Activated CD4-positive, alpha-beta T cell treated with anti-CD3 and anti-CD28 coated beads for 4 hours (primary cell): ENCODE results near the gene RYR3.

Experiments
- DNase-seq, 2 donors: peaks; one replicate each; pipeline ENCODE4 v3.0.0-alpha.2; 2020

RYR3 gene

DNA sequence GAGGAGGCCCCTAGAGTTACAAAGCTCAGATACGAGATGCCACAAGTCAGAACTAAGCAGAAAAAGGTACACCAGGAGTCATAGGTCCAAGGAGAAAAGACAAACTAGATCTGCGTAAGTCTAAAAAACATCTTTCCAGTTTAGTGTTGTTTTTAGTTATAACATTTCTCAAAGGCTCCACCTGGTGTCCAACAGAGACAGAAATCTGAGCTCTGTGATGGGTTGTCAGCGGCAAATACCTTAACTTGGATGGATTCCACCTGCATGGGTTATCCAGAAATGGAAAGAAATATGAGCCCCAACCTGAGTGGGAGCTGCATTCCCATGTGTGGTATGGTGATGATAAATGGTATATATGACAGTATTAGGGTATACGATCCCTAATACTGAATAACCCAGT lies 418.9 kb downstream of the RYR3 start:
- DNase-seq = no peak

DNA sequence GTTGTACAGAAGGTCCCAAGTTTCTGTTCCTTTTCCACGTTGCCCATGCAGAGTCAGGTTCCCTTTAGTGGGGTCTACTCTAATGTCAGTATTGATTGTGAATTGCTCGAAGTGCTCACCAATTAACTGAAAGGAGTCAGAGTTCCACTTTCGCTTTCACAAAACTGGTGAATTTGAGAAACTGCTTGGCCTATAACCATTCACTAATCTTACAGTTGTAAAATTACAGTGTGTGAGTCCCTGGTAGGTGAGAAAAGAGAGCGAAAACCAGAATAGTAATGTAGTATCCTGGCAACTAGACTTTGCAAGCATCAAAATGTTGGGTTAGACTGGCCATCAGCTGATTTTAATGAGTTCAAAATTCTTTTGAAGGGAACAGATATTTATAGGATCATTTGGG lies 420.0 kb downstream of the RYR3 start:
- no peak for DNase-seq

- no peak for DNase-seq
These were observed 424.4 kb downstream of the RYR3 start for GRCh38 chr15:33735143-33735542.

- no peak for DNase-seq
These were observed 425.0 kb downstream of the RYR3 start for GRCh38 chr15:33735637-33736247.

GRCh38 chr15:33737687-33738601 lies 427.2 kb downstream of the RYR3 start:
- peak; percentile 7 to 35 for DNase-seq

GRCh38 chr15:33738941-33739664 lies 428.3 kb downstream of the RYR3 start:
- DNase-seq = no peak

DNA sequence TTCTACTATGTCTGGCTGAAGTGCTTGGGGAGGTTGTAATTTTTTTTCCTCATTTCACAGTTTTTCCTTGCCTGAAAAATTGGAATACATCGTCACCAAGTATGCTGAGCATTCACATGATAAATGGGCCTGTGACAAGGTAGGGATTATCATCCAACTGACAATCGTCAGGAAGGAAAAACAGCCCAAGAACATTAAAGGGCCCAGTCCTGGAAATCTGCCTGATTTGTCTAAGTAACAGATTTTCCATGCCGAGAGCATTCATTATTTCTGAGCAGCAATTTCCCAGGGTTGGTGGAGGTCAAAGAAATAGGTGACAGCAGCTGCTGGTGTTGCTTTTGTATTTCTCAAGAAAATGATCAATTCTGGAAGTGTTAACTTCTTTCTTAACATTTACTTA lies 431.5 kb downstream of the RYR3 start:
- no peak for DNase-seq

- DNase-seq = no peak
These were observed 432.0 kb downstream of the RYR3 start for GRCh38 chr15:33742800-33743199.

DNA sequence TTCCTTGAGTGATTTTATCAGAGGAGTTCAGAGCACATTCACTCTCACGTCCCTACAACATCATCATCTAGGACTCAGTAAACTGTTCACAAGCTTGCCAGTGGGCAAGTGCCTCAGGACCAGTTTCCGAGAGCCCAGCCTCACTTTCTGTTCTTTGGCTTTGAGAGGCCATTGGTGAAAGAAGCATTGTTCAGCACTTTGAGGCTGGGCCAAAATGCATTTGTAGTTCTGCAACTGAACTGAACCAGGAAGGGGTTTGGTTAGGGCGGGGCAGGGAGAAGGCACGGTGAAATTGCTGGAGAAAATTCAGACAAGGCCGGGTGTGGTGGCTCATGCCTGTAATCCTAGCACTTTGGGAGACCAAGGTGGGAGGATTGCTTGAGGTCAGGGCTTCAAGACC lies 435.4 kb downstream of the RYR3 start:
- no peak for DNase-seq

DNA sequence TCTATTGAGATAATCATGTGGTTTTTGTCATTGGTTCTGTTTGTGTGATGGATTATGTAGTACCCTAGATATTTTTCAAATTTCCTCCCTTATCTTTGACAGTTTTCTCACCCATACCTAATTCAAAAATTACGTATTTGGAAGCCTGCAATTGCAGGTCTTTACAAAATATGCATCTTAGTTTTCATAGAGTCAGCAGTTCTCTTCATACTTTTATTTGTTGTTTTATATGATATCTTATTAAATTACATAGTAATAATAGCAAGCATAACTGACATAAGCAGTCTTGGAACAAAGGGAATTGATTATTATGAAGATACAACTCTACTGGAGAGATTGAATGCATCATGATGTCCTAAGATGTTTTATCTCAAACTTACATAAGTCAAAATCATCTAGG lies 442.2 kb downstream of the RYR3 start:
- no peak for DNase-seq

- DNase-seq = no peak
These were observed 443.5 kb downstream of the RYR3 start for GRCh38 chr15:33754242-33754641.

DNA sequence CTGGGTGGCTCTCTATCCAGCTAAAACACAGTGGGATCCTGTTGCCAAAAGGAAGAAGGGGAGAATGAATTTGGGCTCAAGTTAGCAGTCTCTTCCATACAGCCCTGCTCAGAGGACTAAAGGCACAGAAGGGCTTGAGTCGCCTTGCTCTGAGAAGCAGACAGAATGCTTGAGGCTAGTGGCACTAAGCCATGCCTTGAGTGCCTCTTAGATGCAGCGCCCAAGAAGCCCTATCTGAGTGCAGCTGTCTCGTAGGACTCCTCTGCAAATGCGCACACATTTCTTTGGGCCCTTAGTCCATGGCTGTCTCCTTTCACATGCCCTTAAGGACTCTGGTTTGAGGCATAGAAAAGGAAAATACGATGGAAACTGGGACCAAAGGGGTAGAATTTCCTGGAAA lies 446.2 kb downstream of the RYR3 start:
- DNase-seq = no peak

GRCh38 chr15:33757516-33758232 lies 446.9 kb downstream of the RYR3 start:
- DNase-seq = no peak

DNA sequence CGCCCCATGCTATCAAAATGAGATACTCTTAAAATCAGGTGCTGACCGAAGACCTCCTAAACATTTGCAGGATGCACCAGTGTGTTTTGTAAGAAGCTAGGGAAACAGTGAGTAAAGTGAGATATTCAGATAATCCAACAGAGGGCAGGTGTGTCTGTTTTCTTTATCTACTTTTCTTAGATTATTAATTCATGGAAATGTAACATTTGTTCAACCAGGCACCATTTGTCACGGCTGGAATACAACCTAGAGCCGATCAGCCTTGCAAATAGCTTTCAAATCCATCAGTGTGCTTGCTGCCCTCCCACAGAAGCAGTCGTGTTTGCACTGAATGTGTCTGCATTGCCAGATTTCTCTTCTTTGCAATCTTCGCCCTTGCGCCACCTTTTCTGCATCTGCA lies 455.6 kb downstream of the RYR3 start:
- no peak for DNase-seq

GRCh38 chr15:33768670-33769190 lies 458.0 kb downstream of the RYR3 start:
- no peak for DNase-seq

- no peak for DNase-seq
These were observed 463.2 kb downstream of the RYR3 start for GRCh38 chr15:33773969-33774368.

GRCh38 chr15:33778852-33779251 lies 468.1 kb downstream of the RYR3 start:
- no peak for DNase-seq

GRCh38 chr15:33780011-33780768 lies 469.4 kb downstream of the RYR3 start:
- DNase-seq = no peak

DNA sequence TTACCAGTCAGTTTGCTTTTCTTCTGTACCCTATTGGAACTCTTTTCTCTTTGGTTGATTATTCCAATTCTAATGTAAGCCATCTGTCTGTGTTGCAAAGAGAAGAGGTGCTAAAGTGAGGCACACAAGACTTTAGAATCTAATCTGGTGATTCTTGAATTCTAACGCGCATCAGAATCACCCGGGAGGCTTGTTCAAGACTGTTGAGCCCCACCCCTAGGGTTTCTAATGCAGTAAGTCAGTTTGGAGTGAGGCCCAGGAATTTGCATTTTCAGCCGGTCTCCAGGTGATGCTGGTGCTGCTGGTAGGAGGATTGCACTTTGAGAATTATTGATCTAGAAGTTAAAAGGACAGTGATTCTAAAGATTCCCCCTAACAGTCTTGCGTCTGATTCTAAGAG lies 472.2 kb downstream of the RYR3 start:
- no peak for DNase-seq

DNA sequence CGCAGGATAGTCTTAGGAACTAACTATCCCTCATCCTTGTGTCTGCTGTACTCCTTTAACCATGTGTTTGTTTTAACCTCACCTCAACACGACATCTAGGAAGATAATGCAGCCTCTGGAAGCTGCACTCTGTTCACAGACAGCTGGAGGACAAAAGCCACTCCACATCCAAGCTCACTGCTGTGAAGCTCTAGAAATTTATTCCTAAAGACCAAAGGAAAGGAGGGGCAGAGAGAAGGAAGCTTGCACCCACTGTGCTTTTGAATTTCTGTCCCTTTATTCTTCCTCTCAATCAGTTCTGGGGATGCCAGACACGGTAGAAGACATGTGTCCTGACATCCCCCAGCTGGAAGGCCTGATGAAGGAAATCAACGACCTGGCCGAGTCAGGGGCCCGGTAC lies 474.6 kb downstream of the RYR3 start:
- no peak for DNase-seq

GRCh38 chr15:33788906-33789540 lies 478.3 kb downstream of the RYR3 start:
- no peak for DNase-seq

- no peak for DNase-seq
These were observed 483.7 kb downstream of the RYR3 start for GRCh38 chr15:33794453-33794852.
